Nephron (organoid): ENCODE data around the gene CIROP.
A peak's percentile ranks its signal among the peaks of the same experiment; 100 is the strongest.

Experiments used
- H3K27ac Mint-ChIP-seq, 3 experiments: 2 replicates each; pipeline ENCODE4 v1.8.0; 2020; ENCODE audit warnings: mixed read lengths in 3 of 3, mild to moderate bottlenecking in 2 of 3, moderate library complexity in 1 of 3
- H3K27me3 Mint-ChIP-seq: 2 replicates; pipeline ENCODE4 v1.8.0; 2021; ENCODE audit warnings: low read depth, mild to moderate bottlenecking, moderate library complexity, mixed read lengths
- H3K36me3 Mint-ChIP-seq: 2 replicates; pipeline ENCODE4 v1.8.0; 2020; ENCODE audit warnings: low read depth, mixed read lengths
- H3K4me1 Mint-ChIP-seq: 2 replicates; pipeline ENCODE4 v1.8.0; 2020; ENCODE audit warnings: mixed read lengths
- H3K4me3 Mint-ChIP-seq, 3 experiments: 2 replicates each; pipeline ENCODE4 v1.8.0; 2020; ENCODE audit warnings: mild to moderate bottlenecking in 3 of 3, mixed read lengths in 3 of 3, moderate library complexity in 2 of 3
- H3K9me3 Mint-ChIP-seq: 2 replicates; pipeline ENCODE4 v1.8.0; 2020; ENCODE audit warnings: mixed read lengths
- TF ChIP-seq, protein P1 (sequence below), 3 experiments: fragments of 200-600 bp; sonication (generic); IDR thresholded peaks; one replicate each; pipeline ENCODE4 v1.5.0; 2021; ENCODE audit warnings: antibody characterized with exemption in 3 of 3; ENCODE audit not compliant: unreplicated experiment in 3 of 3

The CIROP gene, protein sequence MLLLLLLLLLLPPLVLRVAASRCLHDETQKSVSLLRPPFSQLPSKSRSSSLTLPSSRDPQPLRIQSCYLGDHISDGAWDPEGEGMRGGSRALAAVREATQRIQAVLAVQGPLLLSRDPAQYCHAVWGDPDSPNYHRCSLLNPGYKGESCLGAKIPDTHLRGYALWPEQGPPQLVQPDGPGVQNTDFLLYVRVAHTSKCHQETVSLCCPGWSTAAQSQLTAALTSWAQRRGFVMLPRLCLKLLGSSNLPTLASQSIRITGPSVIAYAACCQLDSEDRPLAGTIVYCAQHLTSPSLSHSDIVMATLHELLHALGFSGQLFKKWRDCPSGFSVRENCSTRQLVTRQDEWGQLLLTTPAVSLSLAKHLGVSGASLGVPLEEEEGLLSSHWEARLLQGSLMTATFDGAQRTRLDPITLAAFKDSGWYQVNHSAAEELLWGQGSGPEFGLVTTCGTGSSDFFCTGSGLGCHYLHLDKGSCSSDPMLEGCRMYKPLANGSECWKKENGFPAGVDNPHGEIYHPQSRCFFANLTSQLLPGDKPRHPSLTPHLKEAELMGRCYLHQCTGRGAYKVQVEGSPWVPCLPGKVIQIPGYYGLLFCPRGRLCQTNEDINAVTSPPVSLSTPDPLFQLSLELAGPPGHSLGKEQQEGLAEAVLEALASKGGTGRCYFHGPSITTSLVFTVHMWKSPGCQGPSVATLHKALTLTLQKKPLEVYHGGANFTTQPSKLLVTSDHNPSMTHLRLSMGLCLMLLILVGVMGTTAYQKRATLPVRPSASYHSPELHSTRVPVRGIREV

DNA sequence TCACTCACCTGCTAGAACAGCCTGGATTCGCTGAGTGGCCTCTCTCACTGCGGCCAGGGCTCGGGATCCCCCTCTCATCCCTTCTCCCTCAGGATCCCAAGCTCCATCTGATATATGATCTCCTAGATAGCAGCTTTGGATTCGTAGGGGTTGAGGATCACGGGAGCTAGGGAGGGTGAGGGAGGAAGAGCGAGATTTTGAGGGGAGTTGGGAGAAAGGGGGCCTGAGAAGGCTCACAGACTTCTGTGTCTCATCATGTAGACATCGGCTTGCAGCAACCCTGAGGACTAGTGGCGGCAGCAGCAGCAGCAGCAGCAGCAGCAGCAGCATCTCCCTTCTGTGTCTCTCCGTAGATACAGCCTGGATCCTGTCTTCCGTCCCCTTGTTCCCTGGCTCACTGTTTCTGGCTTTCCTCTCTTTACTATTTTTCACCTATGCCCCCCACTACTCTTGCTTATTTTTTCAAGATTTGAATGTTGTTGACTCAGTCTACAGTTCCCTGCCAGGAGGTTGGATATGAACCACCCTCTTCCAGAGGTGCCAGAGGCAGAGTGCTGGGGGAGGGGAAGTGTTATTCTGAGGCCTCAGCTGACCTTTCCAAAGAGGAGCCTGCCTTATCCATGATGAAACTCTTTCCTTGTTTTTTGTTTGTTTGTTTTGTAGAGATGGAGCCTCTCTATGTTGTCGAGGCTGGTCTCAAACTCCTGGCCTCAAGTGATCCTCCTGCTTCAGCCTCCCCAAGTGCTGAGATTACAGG lies at the start of gene CIROP:
TSS of gene CIROP (minus strand) at position 399 of the 757 bp plus-strand sequence. CDS start at position 330, 69 bp downstream.
- Mint-ChIP-seq H3K27ac (peak within 1 kb of the TSS in 2 of 3 experiments; percentile 23 to 45), H3K36me3 (no peaks in the 10 kb centered on the region), H3K4me1 (peaks cover 17% of the 10 kb centered on the region), H3K9me3 (no peaks in the 10 kb centered on the region), H3K4me3 (peak within 1 kb of the TSS in 1 of 3 experiments; percentile 2), H3K27me3 (peaks cover 16% of the 10 kb centered on the region)
- TF ChIP-seq, protein P1, sequence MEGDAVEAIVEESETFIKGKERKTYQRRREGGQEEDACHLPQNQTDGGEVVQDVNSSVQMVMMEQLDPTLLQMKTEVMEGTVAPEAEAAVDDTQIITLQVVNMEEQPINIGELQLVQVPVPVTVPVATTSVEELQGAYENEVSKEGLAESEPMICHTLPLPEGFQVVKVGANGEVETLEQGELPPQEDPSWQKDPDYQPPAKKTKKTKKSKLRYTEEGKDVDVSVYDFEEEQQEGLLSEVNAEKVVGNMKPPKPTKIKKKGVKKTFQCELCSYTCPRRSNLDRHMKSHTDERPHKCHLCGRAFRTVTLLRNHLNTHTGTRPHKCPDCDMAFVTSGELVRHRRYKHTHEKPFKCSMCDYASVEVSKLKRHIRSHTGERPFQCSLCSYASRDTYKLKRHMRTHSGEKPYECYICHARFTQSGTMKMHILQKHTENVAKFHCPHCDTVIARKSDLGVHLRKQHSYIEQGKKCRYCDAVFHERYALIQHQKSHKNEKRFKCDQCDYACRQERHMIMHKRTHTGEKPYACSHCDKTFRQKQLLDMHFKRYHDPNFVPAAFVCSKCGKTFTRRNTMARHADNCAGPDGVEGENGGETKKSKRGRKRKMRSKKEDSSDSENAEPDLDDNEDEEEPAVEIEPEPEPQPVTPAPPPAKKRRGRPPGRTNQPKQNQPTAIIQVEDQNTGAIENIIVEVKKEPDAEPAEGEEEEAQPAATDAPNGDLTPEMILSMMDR (IDR thresholded peaks at IDR 0.05; ENCODE audit: unreplicated experiment in 3 of 3) = no peak

DNA sequence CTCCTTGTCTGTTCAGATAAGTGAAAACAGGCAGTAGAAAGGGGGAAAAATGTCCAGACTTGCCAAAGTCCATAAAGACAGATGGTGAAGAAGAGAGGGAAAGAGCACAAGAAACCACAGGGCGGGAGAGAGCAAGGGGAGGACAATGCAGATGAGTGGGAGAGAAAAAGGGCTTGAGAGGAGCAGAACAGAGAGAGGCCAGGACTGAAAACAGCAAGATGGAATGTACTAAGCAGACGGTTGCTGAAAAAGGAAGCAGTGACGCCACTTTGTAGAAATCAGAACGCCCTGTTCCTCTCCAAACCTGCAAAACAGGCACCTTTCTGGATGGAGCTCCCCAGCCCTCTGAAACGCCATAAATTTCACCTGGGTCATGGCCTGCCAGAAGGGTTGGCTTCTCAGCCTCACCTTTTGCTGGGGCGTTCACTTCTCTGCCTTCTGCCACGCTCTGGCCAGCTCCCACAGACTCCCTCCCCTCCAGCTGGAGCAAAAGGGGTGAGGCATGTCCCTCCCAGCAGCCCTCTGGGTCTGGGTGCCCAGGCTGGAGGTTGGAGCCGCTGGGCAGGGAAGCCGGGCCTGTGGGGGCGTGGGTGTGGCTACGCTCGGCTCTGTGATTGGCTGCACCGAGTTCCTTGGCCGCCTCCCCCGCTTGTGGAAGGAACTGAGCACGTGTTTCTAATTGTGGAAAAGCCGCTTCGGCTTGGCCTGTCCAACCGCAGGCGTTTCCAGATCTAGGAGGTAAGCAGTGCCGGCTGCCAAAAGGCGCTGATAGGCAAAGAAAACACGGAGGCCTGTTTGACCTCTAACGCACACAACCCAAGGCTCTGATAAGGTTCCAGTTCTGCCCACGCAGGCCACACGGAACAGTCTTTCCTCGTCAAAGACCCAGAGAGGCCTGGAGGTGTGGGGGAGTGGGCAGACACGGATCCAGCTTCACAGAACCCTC lies 49.3 kb upstream of the CIROP start:
- TF ChIP-seq, protein P1 (IDR thresholded peaks at IDR 0.05; ENCODE audit: unreplicated experiment in 3 of 3) = no peak
- Mint-ChIP-seq H3K27me3 (no peaks in the 10 kb centered on the region), H3K9me3 (peaks cover 2% of the 10 kb centered on the region), H3K4me1 (peaks cover 55% of the 10 kb centered on the region), H3K36me3 (peaks cover 41% of the 10 kb centered on the region), H3K4me3 (peak overlapping the region; percentile 50 to 68 (median 60)), H3K27ac (peak overlapping the region; percentile 98 to 99 (median 98))

DNA sequence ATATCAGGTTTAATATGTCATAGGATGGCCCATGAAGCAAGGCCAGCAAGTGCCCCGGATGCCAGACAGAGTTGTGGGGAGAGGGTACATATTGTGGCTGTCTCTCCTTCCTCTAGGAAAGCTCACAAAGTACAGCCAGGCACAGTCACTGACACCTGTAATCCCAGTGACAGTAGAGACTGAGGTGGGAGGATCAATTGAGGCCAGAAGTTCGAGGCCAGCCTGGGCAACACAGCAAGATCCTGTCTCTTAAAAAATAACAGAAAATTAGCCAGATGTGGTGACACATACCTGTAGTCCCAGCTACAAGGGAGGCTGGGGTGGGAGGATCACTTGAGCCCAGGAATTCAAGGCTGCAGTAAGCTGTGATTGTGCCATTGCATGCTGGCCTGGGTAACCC lies 46.6 kb upstream of the CIROP start:
- H3K4me1 Mint-ChIP-seq = peaks cover 34% of the 10 kb centered on the region
- peaks cover 3% of the 10 kb centered on the region for H3K9me3 Mint-ChIP-seq
- peaks cover 40% of the 10 kb centered on the region for H3K36me3 Mint-ChIP-seq
- H3K27me3 Mint-ChIP-seq = no peaks in the 10 kb centered on the region
- TF ChIP-seq, protein P1 (IDR thresholded peaks at IDR 0.05; ENCODE audit: unreplicated experiment in 3 of 3) = no peak
- H3K4me3 Mint-ChIP-seq = no peak overlapping the region
- H3K27ac Mint-ChIP-seq = peak overlapping the region in 1 of 3 experiments; percentile 42

DNA sequence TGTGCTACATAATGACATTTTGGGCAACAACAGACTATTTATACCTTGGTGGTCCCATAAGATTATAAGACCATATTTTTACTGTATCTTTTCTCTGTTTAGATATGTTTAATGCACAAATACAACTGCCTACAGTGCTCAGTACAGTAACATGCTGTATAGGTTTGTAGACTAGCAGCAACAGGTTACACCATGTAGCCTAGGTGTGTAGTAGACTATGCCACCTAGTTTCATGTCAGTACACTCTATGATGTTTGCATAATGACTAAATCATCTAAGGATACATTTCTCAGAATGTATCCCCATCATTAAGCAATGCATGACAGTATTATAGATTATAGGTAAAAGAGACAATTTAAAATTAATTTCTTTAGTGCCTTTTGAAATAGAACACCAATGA lies 45.0 kb upstream of the CIROP start:
- Mint-ChIP-seq H3K4me1 (peaks cover 23% of the 10 kb centered on the region), H3K9me3 (peaks cover 3% of the 10 kb centered on the region), H3K27me3 (no peaks in the 10 kb centered on the region), H3K4me3 (no peak overlapping the region), H3K27ac (peak overlapping the region in 1 of 3 experiments; percentile 44), H3K36me3 (peaks cover 45% of the 10 kb centered on the region)
- TF ChIP-seq, protein P1 (IDR thresholded peaks at IDR 0.05; ENCODE audit: unreplicated experiment in 3 of 3) = no peak
